GF-D8 (cell line): ENCODE results near the gene SEMA5A.

Source experiments
- DNase-seq: peaks from one replicate; lab custom pipeline; 2025; lab: John Stamatoyannopoulos, UW

SEMA5A gene

GRCh38 chr5:9278921-9279603 is 266.8 kb downstream of the SEMA5A start:
- DNase-seq = no peak

DNA sequence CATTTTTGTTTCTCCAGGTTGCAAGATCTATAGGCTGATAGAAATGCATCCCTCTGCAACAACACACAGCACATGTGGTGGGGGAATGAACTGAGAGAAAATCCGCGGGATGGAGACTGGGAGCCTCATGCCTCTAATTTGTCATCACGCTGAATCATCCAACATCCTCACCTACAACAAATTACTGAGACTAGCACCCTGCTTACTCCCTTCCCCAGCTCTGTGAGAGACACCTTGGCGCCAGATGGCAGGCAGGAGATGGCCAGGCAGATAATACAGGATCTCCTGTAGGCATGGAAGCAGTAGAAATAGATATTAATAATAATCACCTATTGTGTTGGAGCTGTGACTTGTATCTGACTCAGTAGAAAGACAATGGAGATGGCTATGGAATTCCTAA is 276.9 kb downstream of the SEMA5A start:
- no peak for DNase-seq

GRCh38 chr5:9268226-9268625 is 277.6 kb downstream of the SEMA5A start:
- DNase-seq = no peak

GRCh38 chr5:9265441-9266287 is 280.2 kb downstream of the SEMA5A start:
- DNase-seq = no peak

DNA sequence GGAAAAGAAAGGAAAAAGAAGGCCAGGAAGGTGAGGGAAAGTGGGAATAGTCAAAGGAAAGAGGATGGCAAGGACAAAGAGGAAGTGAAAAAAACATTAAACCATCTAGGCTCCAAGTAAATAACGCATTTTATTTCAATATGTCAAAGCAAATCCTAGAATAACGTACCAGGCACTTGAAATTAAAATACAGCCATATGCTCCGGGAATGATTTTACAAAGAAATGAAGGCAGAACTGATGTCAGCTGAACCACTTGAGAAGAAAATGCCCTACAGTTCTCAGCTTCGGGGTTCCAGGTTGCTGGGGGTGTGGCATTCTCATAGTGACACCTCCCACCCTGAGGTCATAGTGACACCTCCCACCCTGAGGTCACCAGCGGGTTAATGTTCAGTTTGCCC is 281.6 kb downstream of the SEMA5A start:
- DNase-seq = no peak

- no peak for DNase-seq
Measured at GRCh38 chr5:9263656-9264055, 282.2 kb downstream of the SEMA5A start.

- DNase-seq = no peak
Measured at GRCh38 chr5:9251379-9251980, 294.4 kb downstream of the SEMA5A start.

- no peak for DNase-seq
Measured at GRCh38 chr5:9249231-9249630, 296.6 kb downstream of the SEMA5A start.

GRCh38 chr5:9245071-9245470 is 300.8 kb downstream of the SEMA5A start:
- no peak for DNase-seq

- no peak for DNase-seq
Measured at GRCh38 chr5:9244417-9244816, 301.5 kb downstream of the SEMA5A start.

GRCh38 chr5:9241479-9242305 is 304.2 kb downstream of the SEMA5A start:
- DNase-seq = no peak

DNA sequence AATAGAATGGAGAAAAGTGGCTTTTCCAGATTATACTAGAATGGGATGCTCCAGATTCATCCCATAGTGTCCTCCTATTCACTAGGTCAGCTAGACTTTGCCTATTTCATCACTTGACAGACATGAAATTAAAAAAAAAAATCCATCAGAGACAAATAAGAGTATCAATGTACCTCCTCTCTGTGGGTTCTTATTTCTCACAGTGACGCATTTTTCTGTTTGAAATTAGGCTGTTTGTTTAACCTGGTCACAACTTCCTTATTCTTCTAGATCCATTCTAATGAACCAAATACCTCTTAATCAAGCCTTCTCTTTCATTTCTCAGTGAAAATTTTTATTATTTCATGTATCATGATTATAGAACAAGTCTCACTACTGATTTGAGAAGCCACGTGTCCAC is 305.4 kb downstream of the SEMA5A start:
- DNase-seq = no peak

- no peak for DNase-seq
Measured at GRCh38 chr5:9239626-9240025, 306.2 kb downstream of the SEMA5A start.

DNA sequence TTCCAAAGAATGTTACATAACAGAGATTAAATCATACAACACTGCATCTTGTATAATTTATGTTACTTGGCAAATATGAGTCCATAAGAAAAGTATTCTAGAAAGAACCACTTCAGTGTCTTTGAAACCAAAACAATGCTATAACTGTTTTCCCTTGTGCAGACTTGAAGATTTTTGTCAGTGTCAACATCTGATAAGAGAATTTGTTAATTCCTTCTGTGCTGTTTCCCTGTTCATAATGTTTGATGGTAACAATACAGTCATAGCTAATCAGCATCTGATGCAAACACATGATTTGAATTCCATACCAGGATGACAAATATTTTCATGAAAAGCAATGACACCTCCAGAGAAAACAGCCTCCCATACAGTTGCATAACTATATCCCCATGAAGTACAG is 306.8 kb downstream of the SEMA5A start:
- no peak for DNase-seq

DNA sequence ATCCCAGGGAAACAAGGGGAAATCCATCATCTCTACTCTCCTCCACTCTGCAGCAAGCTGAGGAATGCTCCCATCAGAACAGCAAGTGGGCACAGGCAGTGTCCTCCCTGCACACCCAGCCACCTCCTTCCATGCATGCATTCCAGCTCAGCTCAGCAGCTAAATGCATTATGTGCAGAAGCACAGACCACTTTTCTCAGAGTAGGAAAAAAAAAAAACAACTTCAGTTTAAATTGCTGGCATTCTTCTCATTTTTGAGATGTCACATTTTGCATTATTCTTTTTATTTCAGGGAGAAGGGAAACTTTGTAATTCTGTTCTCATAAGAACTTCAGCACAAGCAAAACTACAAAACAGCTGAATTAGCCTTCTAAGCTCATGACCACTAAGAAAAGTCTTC is 312.2 kb downstream of the SEMA5A start:
- DNase-seq = no peak

GRCh38 chr5:9233035-9233434 is 312.8 kb downstream of the SEMA5A start:
- DNase-seq = no peak

GRCh38 chr5:9231842-9232241 is 314.0 kb downstream of the SEMA5A start:
- DNase-seq = no peak

- DNase-seq = no peak
Measured at GRCh38 chr5:9230355-9230754, 315.5 kb downstream of the SEMA5A start.

DNA sequence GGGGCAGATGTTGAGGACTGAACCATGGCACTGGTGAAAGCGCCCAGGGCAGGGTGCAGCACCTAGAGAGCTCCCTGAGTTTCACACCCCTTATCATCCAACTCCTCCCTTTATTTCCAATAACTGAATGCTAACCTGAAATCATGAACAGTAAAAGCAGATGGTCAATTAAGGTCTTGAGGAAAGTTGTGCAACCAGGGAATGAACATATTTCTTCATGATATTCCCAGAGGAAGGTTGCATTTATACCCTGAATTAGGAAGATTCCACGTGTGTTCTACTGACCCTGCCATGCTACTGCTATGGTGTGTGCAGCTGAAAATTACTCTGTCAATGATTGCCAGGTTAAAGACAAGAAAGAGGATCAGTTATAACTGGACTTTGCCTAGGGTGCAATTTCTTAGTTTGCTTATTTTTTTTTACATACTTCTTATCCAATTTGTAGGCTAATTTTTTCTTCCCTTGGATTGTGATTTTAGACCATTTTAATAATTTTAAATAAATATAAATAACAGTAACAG is 319.8 kb downstream of the SEMA5A start:
- no peak for DNase-seq

DNA sequence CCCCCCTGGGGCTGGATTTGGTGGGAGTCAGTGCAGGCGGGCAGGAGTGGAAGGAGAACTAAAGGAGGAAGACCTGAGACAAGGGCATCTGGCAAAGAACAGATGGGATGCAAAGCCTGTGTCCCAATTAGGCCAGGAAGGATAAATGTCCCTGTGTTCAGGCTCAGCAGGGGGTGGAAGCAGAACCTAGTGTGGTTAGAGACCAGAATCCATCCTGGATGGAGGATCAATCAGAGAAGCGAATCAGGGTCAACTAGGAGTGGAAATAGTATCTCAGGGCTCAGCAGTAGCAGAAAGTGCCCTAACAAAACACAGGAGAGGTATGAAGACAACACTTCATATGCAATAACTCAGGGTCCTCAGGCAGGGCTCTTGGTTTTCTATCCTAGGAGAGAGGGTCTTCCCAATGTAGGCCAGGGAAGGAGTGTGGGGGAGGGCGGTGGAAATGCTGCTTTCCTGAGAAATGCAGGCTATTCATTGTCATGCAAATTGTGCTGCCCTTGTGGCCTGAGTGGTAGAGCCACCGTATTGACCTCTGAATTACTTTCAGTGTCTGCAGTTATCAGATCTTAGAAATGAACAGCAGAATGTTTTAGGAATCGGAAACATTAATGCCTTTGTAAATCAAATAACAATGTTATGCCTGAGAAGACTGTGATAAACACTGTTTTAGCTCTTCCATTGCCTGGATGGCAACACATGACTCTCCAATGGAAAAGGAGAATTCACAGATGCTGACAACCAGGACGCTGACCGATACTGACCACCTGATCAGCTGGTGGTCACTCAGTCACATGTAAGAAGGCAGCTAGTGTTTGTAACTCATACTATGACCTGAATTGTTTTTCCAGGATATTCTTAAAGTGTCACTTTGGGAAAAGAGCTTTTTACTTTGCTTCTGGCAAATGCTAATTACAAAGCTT is 323.6 kb downstream of the SEMA5A start:
- DNase-seq = no peak

DNA sequence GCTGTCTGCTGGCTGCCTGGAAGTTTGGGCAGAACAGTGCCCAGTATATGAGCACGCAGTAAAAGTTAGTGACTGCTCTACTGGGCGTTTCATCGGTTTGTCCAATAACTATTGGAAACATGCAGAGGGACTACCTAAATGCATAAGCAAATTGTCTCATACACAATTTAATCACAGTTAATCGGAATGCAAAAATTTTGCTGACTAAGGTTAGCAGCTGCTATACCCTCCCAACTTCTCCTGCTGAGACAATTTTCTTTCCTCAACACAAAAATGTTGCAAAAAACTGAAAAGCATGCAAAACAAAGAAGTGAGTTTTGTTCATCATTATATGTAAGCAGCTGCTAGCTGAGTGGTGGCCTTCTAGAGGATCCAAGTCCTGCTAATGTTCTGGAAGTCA is 327.5 kb downstream of the SEMA5A start:
- DNase-seq = no peak
